HG02973 (cell line): ENCODE results near the gene KDM4E.
"Not testable (repeated sequence)": the region's sequence is repeated elsewhere in the genome, so short reads cannot be mapped to it uniquely, and the experiment has no call there.

Source experiments
- ATAC-seq: cut with Tn5 transposase; IDR thresholded peaks from one replicate; pipeline ENCODE4 v1.9.1; 2021; ENCODE audit warnings: moderate library complexity; ENCODE audit not compliant: unreplicated experiment

KDM4E gene

DNA sequence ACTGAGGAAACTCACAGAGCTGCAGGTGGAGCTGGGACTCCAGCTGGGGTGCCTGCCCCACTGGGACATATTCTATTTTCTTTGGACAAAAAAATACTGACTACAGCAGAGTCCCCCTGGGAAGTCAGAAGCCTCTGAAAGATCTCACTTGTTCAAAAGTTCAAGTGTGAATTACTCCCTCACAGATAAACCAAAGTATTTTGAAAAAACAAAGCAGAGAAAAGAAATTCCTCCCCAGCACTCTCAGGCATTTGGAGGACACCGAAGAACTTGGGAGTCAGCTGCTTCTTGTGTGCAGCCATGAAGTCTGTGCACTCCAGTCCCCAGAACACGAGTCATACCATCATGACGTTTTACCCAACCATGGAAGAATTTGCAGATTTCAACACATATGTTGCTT lies 24.1 kb downstream of the KDM4E start, which contains the start of gene KDM4F:
Gene KDM4F (plus strand): TSS at position 301 of the 400 bp plus-strand sequence.
- ATAC-seq: not testable (repeated sequence)

DNA sequence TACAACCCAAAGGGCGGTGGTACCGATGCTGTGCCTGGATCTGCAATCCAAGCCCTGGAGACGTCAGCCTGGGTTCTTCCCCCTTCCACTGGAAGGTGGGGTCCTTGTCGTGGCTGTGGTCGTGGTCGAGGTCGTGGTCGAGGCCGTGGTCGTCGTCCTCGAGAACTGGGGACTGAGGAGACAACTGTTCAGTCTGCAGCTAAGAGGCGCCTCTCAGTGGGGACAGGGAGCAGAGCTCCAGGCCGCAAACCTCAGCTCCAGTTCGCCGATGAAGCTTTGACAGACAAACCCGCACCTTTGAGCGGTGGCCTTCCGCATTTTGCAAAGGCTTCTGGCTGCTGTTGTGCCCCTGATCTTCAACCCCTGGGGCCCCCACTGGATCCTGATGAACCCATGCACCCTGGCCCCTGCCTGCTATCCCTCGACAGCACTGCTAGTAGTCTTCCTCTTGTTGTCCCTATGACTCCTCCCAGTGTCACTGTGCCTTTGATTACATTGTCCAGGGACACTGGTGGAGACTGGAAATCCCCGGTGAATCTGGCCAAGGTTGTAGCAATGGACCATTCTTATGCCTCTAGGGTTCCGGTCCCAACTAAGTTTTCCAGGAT lies 25.6 kb downstream of the KDM4E start:
- no peak for ATAC-seq

DNA sequence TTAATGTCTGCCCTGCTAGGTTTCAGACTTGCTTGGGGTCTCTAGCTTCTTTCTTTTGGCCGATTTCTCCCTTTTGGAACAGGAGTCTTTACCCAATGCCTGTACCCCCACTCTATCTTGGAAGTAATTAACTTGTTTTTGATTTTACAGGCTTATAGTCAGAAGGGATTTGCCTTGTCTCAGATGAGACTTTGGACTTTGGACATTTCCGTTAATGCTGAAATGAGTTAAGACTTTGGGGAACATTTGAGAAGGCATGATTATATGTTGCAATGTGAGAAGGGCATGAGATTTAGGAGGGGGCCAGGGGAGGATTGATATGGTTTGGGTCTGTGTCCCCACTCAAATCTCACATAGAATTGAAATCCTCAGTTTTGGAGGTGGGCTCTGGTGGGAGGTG lies 29.3 kb downstream of the KDM4E start:
- ATAC-seq: no peak

DNA sequence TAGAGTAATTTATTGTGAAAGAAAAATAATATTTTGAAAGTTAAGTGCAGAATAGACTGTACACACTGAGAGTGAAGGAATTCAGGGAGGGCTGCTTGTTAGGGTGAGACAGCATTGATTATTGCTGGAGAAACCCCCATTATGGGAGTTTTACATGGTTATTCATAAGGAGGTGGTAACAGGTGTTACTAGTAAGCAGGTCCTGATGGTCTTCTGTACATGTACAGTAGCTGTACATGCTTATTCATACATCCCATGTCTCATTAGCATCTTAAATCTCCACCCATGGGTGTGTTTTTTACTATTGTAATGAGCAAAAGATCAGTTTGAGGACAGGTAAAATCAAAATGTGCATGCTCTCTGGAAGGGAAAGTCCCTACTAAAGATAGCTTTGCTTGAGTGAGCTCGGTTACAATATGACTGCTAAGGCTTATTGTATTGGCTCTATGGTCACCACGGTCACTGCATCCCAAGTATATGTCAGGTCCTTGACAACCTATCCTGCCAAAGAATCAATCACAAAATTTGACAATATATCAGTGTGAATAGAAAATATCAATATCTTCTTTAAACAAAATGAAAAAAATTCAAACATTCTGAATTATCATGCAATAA lies 30.3 kb downstream of the KDM4E start:
- peak; percentile 95 for ATAC-seq

DNA sequence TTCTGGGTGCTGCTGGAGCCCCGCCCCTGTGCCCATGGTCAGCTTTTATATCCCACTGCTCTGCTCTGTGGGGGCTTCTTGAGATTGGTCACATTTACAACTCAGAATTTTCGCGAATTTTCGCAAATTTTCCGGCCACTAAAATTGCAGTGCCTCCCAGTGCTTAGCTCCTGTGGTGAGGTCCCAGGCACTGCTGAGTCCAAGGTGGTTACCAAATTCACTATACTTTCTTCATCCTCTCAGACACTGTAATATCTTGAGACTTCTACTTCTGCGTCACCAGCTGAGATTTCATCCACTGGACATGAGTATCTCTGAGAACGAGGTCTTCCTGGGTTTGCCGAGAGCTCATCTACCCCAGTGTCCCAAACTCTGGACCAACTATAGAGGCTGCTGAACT lies 32.9 kb downstream of the KDM4E start:
- ATAC-seq: no peak

DNA sequence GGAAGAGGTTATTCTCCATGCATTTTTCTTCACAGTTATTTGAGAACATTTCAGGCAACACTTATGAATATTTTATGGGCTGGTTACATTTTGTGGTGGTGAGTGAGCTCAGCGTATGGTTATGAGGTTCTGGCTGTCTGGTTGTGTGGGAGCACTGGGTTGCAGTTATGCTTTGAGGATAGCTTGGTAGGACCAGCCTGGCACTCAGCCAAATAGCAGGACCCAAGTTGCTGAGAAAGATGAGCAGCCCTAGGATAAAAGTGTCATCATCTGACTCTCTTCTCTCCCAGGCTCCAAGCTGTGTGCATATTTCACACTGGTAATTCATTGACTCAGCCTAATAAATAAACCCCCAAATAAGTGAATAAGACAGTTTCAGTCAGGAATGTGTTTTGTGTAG lies 33.6 kb downstream of the KDM4E start:
- ATAC-seq: no peak

DNA sequence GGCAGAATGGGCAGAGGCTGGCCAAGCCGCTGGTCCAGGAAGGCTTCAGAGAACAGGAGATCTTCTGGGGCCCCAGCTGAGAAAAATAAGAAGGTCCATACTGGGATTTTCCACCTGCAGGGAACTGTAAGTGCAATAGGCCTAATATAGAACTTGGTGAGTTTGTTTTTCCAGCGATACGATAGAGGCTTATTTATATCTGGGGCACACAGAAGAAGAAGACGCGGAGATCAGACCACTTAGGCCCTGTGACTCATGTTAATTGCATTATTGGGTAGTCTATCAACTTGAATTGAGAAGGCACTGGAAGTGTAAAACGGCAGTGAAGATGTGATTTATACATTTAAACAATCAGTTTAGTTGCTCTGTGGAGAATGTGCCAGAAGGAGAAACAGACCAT lies 34.0 kb downstream of the KDM4E start:
- no peak for ATAC-seq

DNA sequence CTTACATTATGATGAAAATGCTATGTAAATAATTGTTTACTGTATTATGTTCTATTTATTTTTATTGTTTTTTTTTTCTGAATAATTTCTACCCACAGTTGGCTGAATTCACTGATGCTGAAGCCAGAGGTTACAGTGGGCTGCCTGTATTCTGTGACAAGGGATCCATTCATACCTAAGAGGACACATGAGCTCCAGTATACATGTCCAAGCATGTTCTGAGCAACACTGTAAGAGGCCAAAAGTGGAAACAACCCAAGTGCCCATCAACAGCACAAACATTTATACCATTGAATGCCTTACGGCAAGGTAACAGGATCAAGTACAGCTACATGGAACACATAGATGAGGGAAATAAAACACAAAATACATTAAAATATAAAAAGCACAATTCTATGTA lies 40.3 kb downstream of the KDM4E start:
- no peak for ATAC-seq

DNA sequence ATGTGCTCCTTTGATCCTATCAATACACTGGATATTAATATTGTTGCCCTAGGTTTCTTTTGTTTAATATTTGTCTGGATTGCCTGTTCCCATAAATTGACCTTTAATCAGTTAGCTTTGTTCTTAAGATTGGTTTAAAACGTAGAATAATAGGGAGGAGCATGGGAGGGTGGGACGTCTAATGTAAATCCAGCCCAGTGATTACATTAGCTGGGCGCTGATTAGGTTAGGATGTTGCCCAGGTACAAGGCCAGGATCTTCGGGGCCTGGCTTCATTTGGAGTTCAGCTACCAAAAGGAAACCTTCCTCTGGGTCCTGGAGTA lies 41.6 kb downstream of the KDM4E start, which contains the start of gene SRSF8:
Gene SRSF8 (plus strand): TSS at position 204 of the 323 bp plus-strand sequence. CDS start 308 bp downstream, outside the sequence.
- ATAC-seq: peak; percentile 24

DNA sequence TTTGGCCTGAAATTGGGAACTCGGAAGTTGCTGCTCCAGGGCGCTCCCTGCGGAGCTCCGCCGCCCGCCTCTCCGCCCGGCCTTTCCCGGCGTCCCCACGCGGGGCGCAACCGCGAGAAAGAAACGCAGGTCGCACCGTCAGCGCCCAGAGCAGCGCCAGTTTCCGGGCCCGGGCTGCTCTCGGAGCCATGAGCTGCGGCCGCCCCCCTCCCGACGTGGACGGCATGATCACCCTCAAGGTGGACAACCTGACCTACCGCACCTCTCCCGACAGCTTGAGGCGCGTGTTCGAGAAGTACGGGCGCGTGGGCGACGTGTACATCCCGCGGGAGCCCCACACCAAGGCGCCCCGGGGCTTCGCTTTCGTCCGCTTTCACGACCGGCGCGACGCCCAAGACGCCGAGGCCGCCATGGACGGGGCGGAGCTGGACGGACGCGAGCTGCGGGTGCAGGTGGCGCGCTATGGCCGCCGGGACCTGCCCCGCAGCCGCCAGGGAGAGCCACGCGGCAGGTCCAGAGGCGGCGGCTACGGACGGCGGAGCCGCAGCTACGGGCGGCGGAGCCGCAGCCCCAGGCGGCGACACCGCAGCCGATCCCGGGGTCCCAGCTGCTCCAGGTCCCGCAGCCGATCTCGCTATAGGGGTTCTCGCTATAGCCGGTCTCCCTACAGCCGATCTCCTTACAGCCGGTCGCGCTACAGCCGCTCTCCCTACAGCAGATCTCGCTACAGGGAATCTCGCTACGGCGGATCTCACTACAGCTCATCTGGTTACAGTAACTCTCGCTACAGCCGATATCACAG lies 42.2 kb downstream of the KDM4E start:
- peak; percentile 60 for ATAC-seq

DNA sequence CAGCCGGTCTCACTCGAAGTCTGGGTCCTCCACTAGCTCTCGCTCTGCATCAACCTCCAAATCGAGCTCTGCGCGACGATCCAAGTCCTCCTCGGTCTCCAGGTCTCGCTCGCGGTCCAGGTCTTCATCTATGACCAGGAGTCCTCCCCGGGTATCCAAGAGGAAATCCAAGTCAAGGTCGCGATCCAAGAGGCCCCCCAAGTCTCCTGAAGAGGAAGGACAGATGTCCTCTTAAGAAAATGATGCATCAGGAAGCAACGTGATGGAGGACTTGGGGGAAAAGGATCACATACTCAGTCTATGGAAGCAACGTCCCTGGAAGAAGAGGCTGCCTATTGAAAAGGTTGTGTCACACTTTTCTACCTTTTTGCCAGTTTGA lies 42.8 kb downstream of the KDM4E start:
- no peak for ATAC-seq

DNA sequence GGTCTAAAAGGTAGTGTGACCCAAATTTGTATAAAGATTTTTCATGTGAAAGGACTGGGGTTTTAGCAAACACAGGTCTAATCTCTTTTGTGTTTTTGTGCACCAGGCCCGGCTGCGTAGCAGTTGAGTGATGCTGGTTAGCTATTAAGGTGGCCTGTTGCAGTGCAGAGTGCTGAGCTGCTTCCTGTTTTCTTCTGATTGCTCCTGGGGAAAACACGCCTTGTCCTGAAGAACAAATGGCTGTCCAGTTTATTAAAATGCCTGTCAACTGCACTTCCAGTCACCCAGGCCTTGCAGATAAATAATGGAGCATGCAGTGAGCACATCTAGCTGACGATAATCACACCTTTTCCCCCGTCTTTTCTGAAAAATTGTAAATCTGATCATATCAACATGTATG lies 43.5 kb downstream of the KDM4E start:
- ATAC-seq: peak; percentile 73

DNA sequence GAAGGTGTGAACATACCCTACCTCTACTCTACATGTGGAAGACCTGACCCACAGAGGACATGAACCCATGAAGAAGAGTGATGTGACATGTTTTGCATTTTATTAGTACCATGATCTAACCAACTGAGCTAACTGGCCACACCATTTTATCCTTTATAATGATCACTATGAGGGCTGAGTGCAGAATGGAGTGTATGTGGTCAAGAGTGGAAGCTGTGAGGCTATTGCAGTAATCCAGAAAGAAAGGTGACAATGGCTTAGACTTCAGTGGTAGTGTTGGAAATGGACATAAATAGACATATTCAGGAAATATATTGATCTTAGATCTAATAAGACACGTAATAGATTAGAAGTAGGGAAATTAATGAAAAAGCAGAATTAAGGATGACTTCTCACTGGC lies 45.4 kb downstream of the KDM4E start:
- ATAC-seq: no peak

DNA sequence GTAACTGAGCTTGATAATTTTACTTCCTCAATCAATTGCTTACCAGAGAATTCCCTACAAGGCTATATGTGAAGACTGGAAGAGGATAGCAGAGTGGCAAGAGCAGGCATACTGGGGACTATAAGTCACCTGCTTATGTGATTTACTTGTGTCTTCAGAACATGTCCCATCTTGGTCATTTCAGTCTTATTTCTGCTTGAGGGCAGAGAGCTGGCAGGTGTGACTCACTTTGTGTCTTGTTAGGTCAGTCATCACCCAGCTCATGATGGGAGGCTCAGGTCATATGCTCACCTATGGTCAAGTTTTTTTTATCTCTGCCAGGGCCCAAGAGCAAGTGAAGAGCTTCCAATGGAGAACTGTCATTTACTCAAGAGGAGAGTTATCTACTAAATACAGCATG lies 47.9 kb downstream of the KDM4E start:
- no peak for ATAC-seq

DNA sequence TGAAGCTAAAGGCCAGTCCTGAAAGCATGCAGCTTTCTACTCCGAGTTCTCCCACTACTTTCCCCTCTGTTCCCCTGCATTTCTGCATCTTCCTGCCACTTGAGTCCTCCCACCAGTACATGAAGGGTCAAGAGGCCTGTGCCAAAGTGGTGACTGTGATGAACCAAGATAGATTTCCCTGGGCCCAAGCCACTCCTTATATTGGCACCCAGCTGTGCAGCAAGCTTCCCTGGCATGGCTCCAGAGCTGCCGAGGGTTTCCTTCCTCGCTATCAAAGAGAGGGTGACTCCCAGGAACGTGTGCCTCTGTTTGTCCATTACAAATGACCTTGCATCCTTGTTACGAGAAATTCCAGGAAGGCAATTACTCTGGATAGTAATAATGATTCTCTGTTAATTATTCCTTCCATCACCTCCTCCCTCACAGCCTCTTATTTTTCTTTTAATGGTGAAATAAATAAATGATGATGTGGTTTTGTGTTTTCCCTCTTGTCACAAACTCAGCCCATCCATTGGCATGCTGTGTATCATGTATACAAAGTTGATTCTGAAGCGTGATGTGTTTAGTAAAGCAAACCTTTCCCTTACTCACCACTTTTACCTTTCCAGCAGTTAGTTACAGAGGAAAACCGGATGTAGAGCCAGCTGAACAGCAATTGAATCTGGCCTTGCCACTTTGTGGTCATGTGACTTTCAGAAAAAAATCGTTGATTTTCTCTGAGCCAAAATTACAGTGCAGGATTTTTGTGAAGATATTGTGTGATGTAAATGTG lies 49.9 kb downstream of the KDM4E start:
- no peak for ATAC-seq

DNA sequence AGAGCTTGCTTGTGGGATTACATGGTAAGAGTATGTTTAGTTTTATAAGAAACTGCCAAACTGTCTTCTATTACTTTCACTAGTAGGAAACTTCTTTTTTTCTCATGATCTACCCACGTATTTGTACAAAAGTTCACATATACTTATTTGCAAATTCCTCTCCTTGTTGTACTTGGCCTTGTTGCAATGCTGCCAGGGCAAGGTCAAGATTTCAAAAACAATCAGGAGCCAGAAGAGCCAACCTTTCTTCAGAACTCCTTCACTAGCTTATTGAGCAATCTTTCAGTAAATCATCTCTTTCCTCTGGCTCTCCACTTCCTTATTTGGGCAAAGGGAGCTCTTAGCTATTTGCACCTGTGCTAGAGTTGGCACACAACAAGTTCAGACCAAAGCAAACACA lies 51.4 kb downstream of the KDM4E start:
- peak; percentile 67 for ATAC-seq

DNA sequence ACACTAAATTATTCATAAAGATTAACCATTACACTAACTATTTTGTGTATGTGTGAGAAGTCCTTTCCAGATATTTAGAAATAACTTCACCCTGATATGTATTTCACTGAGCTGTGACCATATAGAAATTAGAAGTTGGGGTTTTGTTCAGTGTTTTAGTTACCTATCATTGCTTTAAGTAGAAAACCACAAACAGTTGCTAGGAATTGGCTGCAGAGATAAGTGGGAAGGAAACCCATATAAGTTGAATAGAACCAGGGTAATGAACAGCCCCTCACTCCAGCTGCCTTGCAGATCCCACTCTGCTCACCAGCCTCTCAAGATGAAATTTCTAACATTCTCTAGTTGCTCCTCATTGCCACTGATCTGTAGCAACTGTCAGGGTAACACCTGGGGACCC lies 51.9 kb downstream of the KDM4E start:
- no peak for ATAC-seq
